Loucy (cell line): ENCODE measurements around the gene ITCH.

Experiments used
- H2AFZ ChIP-seq: fragments of 200-600 bp; sonication (generic); 2 replicates; pipeline ENCODE4 v1.6.0; 2016; ENCODE audit warnings: antibody characterized with exemption, mild to moderate bottlenecking, low read length, moderate library complexity
- H3F3A ChIP-seq: fragments of 200-600 bp; 2 replicates; pipeline ENCODE4 v1.6.0; 2016; ENCODE audit warnings: antibody characterized with exemption, low read depth, mild to moderate bottlenecking
- H3K27me3 ChIP-seq: fragments of 200-600 bp; sonication (generic); 2 replicates; pipeline ENCODE4 v1.6.1; 2014; ENCODE audit warnings: low read length, mild to moderate bottlenecking; ENCODE audit not compliant: insufficient read depth, poor library complexity, severe bottlenecking
- H3K36me3 ChIP-seq: fragments of 200-600 bp; sonication (generic); 2 replicates; pipeline ENCODE4 v1.6.1; 2016; ENCODE audit warnings: low read length; ENCODE audit not compliant: insufficient read depth
- H3K4me1 ChIP-seq: fragments of 200-600 bp; sonication (generic); 2 replicates; pipeline ENCODE4 v1.5.1; 2014; ENCODE audit warnings: low read length, mild to moderate bottlenecking; ENCODE audit not compliant: insufficient read depth, poor library complexity, severe bottlenecking
- H3K4me2 ChIP-seq: fragments of 200-600 bp; sonication (generic); 2 replicates; pipeline ENCODE4 v1.6.0; 2014; ENCODE audit warnings: antibody characterized with exemption, low read length, low read depth, mild to moderate bottlenecking; ENCODE audit not compliant: poor library complexity, severe bottlenecking
- H3K4me3 ChIP-seq: fragments of 200-600 bp; sonication (generic); 2 replicates; pipeline ENCODE4 v1.5.1; 2014; ENCODE audit warnings: low read length, mild to moderate bottlenecking, mixed read lengths; ENCODE audit not compliant: poor library complexity, severe bottlenecking
- H3K79me2 ChIP-seq: fragments of 200-600 bp; sonication (generic); 2 replicates; pipeline ENCODE4 v1.6.1; 2014; ENCODE audit warnings: low read length; ENCODE audit not compliant: insufficient read depth
- H3K9ac ChIP-seq: fragments of 200-600 bp; sonication (generic); 2 replicates; pipeline ENCODE4 v1.6.0; 2014; ENCODE audit warnings: mild to moderate bottlenecking, low read depth, low read length, moderate library complexity; ENCODE audit not compliant: poor library complexity, severe bottlenecking
- H3K9me2 ChIP-seq: fragments of 200-600 bp; sonication (generic); replicated peaks from 2 replicates; pipeline ENCODE4 v1.6.1; 2016; ENCODE audit warnings: low read depth, low read length, mixed read lengths
- H3K9me3 ChIP-seq: fragments of 200-600 bp; sonication (generic); 2 replicates; pipeline ENCODE4 v1.6.1; 2014; ENCODE audit warnings: mild to moderate bottlenecking, antibody characterized with exemption, low read length, low read depth; ENCODE audit not compliant: insufficient read depth
- H4K20me1 ChIP-seq: fragments of 200-600 bp; sonication (generic); 2 replicates; pipeline ENCODE4 v1.6.0; 2014; ENCODE audit warnings: antibody characterized with exemption, low read length, mild to moderate bottlenecking; ENCODE audit not compliant: insufficient read depth, poor library complexity, severe bottlenecking
- CTCF ChIP-seq: fragments of 200-600 bp; sonication (generic); conservative IDR thresholded peaks from 2 replicates; pipeline ENCODE4 v1.5.1; 2014; ENCODE audit warnings: mild to moderate bottlenecking, antibody characterized with exemption, low read length
- EZH2phosphoT487 ChIP-seq: fragments of 200-600 bp; IDR thresholded peaks from 2 replicates; pipeline ENCODE4 v1.6.1; 2018; ENCODE audit warnings: antibody characterized with exemption, mild to moderate bottlenecking, moderate library complexity, borderline replicate concordance

ITCH gene

GRCh38 chr20:34544109-34544796, 181.2 kb downstream of the ITCH start:
- no peaks in the 10 kb centered on the region for H3K79me2 ChIP-seq
- H3K4me2 ChIP-seq = no peak overlapping the region
- no peaks in the 10 kb centered on the region for H3K4me1 ChIP-seq
- H3K9ac ChIP-seq = no peak overlapping the region
- H2AFZ ChIP-seq = no peak overlapping the region
- H3K27me3 ChIP-seq = no peaks in the 10 kb centered on the region
- TF ChIP-seq CTCF = no peak
- TF ChIP-seq EZH2phosphoT487 = no peak
- H3K4me3 ChIP-seq = no peak overlapping the region
- H3K9me2 ChIP-seq = no peaks in the 10 kb centered on the region
- no peaks in the 10 kb centered on the region for H3K9me3 ChIP-seq
- H4K20me1 ChIP-seq = no peaks in the 10 kb centered on the region
- H3K36me3 ChIP-seq = peaks cover 30% of the 10 kb centered on the region; the same call in 1 of the 2 replicates
- H3F3A ChIP-seq = no peaks in the 10 kb centered on the region

- no peaks in the 10 kb centered on the region for H3K9me2 ChIP-seq
- H3K4me1 ChIP-seq = no peaks in the 10 kb centered on the region
- no peak overlapping the region for H2AFZ ChIP-seq
- H3K4me3 ChIP-seq = no peak overlapping the region
- H3K27me3 ChIP-seq = no peaks in the 10 kb centered on the region
- H3K36me3 ChIP-seq = peaks cover 8% of the 10 kb centered on the region; the same call in 1 of the 2 replicates
- no peak overlapping the region for H3K9ac ChIP-seq
- H3F3A ChIP-seq = no peaks in the 10 kb centered on the region
- no peaks in the 10 kb centered on the region for H4K20me1 ChIP-seq
- TF ChIP-seq CTCF = no peak
- TF ChIP-seq EZH2phosphoT487 = no peak
- H3K4me2 ChIP-seq = no peak overlapping the region
- no peaks in the 10 kb centered on the region for H3K79me2 ChIP-seq
- no peaks in the 10 kb centered on the region for H3K9me3 ChIP-seq
These were observed 183.7 kb downstream of the ITCH start for GRCh38 chr20:34546751-34547181.

GRCh38 chr20:34547844-34548613, 185.0 kb downstream of the ITCH start:
- Histone ChIP-seq H4K20me1 (no peaks in the 10 kb centered on the region), H2AFZ (no peak overlapping the region), H3K27me3 (no peaks in the 10 kb centered on the region), H3K79me2 (no peaks in the 10 kb centered on the region), H3F3A (no peaks in the 10 kb centered on the region), H3K36me3 (no peaks in the 10 kb centered on the region), H3K9me2 (no peaks in the 10 kb centered on the region), H3K4me2 (no peak overlapping the region), H3K4me3 (no peak overlapping the region), H3K9me3 (no peaks in the 10 kb centered on the region), H3K4me1 (no peaks in the 10 kb centered on the region), H3K9ac (no peak overlapping the region)
- TF ChIP-seq EZH2phosphoT487 = no peak
- no peak for TF ChIP-seq CTCF
